Glutamatergic neuron (in vitro differentiated cells): Measurements from ENCODE around the gene FAM168B. TPM values are rescaled to one million over a fixed set of nuclear protein-coding genes. Genes with fewer than 3 reads are reported as not detected.

Source experiments
- DNase-seq: peaks from one replicate; pipeline ENCODE4 v3.0.0; 2022
- H3K27ac Mint-ChIP-seq: one replicate; pipeline ENCODE4 v1.8.0; 2020; ENCODE audit warnings: mild to moderate bottlenecking, mixed read lengths, inconsistent platforms; ENCODE audit not compliant: unreplicated experiment
- H3K27me3 Mint-ChIP-seq: one replicate; pipeline ENCODE4 v1.8.0; 2020; ENCODE audit warnings: mild to moderate bottlenecking, moderate library complexity, mixed read lengths, inconsistent platforms; ENCODE audit not compliant: unreplicated experiment
- H3K36me3 Mint-ChIP-seq: one replicate; pipeline ENCODE4 v1.8.0; 2020; ENCODE audit warnings: mild to moderate bottlenecking, mixed read lengths, inconsistent platforms; ENCODE audit not compliant: unreplicated experiment
- H3K4me1 Mint-ChIP-seq: one replicate; pipeline ENCODE4 v1.8.0; 2020; ENCODE audit warnings: mild to moderate bottlenecking, low read depth, mixed read lengths, inconsistent platforms; ENCODE audit not compliant: unreplicated experiment
- H3K4me3 Mint-ChIP-seq: one replicate; pipeline ENCODE4 v1.8.0; 2020; ENCODE audit warnings: mild to moderate bottlenecking, mixed read lengths, inconsistent platforms; ENCODE audit not compliant: unreplicated experiment
- H3K9me3 Mint-ChIP-seq: one replicate; pipeline ENCODE4 v1.8.0; 2020; ENCODE audit warnings: mild to moderate bottlenecking, moderate library complexity, mixed read lengths, inconsistent platforms; ENCODE audit not compliant: unreplicated experiment
- total RNA-seq: library from RNA; stranded (reverse); fragmentation: NEBNext Ultra II Directional; extraction: Animal tissue kit (Norgen Biotek cat#: 25700); gene quantifications from one replicate; pipeline ENCODE4 v1.2.1, GENCODE V29; 2021; ENCODE audit not compliant: unreplicated experiment
- TF ChIP-seq, protein P1 (sequence below): fragments of 200-600 bp; sonication (generic); IDR thresholded peaks from one replicate; pipeline ENCODE4 v1.5.0; 2021; ENCODE audit not compliant: partially characterized antibody, unreplicated experiment

FAM168B gene
- total RNA-seq, 1 donor from 2014 or later: 118 TPM

DNA sequence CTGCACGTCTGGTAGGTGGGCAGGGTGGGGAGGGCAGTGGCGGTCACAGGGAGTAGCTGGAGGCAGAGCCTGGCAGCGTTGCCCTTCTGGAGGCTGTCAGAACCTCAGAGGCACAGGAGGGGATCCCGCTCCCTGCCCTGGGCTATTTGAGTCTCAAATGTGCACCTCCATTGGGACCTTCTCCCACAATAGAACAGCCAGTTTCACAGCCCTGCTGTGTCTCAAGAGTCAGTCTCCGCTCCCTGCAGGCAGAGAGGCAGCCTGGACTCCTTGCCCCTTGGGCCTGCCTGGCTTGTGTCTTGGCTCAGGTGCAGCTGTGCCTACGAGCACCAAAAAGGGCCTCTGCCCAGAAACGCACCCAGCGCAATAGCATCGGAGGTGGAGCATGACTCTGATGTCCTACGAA, 57.4 kb downstream of the FAM168B start:
- H3K27me3 Mint-ChIP-seq: peaks cover 4% of the 10 kb centered on the region
- H3K4me1 Mint-ChIP-seq: peaks cover 7% of the 10 kb centered on the region
- H3K27ac Mint-ChIP-seq: peak overlapping the region; percentile 52
- TF ChIP-seq, protein P1, sequence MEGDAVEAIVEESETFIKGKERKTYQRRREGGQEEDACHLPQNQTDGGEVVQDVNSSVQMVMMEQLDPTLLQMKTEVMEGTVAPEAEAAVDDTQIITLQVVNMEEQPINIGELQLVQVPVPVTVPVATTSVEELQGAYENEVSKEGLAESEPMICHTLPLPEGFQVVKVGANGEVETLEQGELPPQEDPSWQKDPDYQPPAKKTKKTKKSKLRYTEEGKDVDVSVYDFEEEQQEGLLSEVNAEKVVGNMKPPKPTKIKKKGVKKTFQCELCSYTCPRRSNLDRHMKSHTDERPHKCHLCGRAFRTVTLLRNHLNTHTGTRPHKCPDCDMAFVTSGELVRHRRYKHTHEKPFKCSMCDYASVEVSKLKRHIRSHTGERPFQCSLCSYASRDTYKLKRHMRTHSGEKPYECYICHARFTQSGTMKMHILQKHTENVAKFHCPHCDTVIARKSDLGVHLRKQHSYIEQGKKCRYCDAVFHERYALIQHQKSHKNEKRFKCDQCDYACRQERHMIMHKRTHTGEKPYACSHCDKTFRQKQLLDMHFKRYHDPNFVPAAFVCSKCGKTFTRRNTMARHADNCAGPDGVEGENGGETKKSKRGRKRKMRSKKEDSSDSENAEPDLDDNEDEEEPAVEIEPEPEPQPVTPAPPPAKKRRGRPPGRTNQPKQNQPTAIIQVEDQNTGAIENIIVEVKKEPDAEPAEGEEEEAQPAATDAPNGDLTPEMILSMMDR: no peak
- H3K4me3 Mint-ChIP-seq: peak overlapping the region; percentile 63
- H3K9me3 Mint-ChIP-seq: peaks cover 12% of the 10 kb centered on the region
- no peaks in the 10 kb centered on the region for H3K36me3 Mint-ChIP-seq
- no peak for DNase-seq

DNA sequence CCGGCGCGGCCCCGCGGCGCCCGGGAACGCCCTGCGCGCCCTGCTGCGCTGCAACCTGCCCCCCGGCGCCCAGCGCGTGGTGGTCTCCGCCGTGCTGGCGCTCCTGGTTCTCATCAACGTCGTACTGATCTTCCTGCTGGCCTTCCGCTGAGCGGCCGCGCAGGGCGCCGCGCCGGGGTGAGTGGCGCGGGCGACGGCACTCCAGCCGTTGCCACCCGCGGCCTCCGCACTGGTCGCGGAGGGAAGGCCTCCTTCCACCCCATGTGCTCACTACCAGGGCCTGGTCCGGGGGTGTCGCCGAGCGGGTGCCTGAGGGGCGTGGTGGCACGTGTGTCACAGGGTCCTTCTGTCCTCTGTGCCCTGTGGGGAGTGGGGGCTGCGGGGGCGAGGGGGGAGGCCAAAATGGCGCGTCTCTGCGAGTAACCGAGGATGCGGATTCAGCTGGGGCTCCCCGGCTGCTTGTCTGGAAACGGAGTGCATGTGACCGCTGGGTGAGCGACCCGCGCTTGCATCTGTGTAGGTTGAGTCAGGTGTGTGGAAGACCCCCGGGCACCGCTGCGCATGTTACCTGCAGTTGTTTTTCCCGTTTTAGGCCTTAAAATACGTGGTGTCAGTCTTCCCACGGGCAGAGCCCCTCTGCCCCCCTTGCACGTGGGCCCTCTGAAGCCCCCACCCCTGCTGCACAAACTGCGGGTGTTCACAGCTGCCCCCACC, 58.0 kb downstream of the FAM168B start:
- no peak overlapping the region for H3K27ac Mint-ChIP-seq
- peaks cover 7% of the 10 kb centered on the region for H3K4me1 Mint-ChIP-seq
- no peaks in the 10 kb centered on the region for H3K36me3 Mint-ChIP-seq
- peaks cover 12% of the 10 kb centered on the region for H3K9me3 Mint-ChIP-seq
- H3K4me3 Mint-ChIP-seq: peak overlapping the region; percentile 70
- H3K27me3 Mint-ChIP-seq: peaks cover 4% of the 10 kb centered on the region
- TF ChIP-seq, protein P1: no peak
- no peak for DNase-seq

DNA sequence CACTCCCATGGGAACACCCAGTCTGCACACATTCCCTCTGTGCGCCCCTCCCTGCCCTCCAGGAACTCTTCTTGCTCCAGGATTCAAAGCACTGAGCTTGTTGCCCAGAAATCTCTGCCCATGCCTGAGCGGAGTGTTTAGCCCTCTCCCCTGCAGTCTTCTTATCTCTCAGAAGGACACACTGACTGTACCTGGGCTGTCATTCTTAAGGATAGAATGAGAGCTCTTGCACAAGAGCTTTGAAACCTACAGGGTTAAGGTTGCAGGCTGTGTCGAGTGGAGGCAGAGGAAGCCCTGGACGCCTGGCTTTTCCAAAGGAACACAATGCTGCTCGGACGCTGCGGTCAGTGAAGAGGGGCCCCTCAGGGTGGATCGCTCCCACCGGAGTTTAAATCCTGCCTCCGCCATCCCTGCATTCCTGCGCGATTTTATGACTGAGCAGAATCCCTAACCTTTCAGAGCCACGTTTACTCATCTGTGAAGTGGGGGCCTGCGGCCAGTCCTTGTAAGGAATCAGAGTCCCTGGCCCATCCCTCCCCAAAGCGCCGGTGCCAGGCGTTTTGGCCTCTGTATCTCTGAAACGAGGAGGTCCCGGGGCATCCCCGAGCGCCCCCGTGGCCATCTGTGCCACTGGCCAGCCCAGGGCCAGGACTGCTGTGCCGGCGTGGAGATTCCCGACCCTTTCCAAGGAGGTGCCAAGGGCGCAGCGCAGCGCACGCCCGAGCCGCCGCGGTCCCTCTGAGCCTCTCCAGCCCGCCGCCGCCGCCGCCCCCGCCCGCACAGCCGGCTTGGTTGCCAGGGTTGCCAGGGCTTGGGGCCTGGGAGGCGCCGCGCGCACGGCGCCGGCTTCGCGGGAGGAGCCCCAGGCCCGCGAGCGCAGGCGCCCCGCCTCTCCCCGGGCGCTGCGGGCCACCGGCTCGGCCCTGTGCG, 58.9 kb downstream of the FAM168B start:
- peaks cover 4% of the 10 kb centered on the region for H3K27me3 Mint-ChIP-seq
- DNase-seq: peak; percentile 71
- H3K4me1 Mint-ChIP-seq: peaks cover 10% of the 10 kb centered on the region
- no peak overlapping the region for H3K27ac Mint-ChIP-seq
- TF ChIP-seq, protein P1: no peak
- H3K36me3 Mint-ChIP-seq: no peaks in the 10 kb centered on the region
- H3K4me3 Mint-ChIP-seq: peak overlapping the region; percentile 70
- H3K9me3 Mint-ChIP-seq: peaks cover 12% of the 10 kb centered on the region

DNA sequence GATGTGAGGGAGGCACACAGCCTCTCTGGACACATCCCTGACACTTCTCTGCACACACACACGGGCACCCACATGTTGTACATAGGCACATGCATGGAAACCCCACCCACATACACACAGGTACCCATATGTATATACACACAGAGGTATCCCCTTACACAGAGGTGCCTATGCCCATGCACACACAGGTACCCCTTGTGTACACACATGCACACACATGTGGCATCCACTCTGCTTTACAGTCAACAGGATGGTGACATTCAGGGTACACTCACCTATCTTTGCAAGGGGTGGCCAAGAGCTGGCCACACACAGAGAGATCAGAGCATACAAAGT, 59.5 kb downstream of the FAM168B start:
- Mint-ChIP-seq H3K4me1 (peaks cover 10% of the 10 kb centered on the region), H3K27me3 (peaks cover 4% of the 10 kb centered on the region), H3K27ac (no peak overlapping the region), H3K36me3 (no peaks in the 10 kb centered on the region), H3K9me3 (peaks cover 12% of the 10 kb centered on the region), H3K4me3 (peak overlapping the region; percentile 70)
- TF ChIP-seq, protein P1: no peak
- DNase-seq: no peak

DNA sequence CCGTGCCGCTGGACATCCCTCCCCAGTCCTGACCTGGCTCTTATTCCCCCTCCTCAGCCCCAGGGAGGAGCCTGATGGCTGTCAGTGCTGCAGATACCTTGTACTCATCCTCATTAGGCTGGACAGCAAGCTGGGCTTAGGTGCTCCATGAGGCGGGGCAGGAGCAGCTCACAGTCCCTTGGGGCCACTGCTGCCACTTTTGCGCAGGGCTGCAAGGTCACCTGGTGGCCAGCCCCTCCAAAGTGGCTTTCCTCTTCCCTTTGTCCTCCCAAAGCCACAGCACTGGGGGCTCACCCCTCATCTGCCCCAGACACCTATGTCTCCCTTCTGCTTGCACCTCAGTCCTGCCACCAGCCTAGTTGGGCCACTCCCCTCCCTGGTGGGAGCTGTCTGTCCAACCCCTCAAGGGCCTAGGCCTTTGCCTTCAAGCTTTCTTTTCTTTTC, 60.8 kb downstream of the FAM168B start:
- Mint-ChIP-seq H3K9me3 (peaks cover 7% of the 10 kb centered on the region), H3K27me3 (peaks cover 3% of the 10 kb centered on the region), H3K4me3 (no peak overlapping the region)

More for the DNA sequence above, 60.8 kb downstream of the FAM168B start:
- Mint-ChIP-seq H3K27ac (no peak overlapping the region), H3K36me3 (no peaks in the 10 kb centered on the region), H3K4me1 (peaks cover 8% of the 10 kb centered on the region)
- TF ChIP-seq, protein P1: no peak
- DNase-seq: no peak
